NCI-H1436 (cell line): ENCODE measurements around the gene CMIP.

Experiments
- DNase-seq: peaks from one replicate; lab custom pipeline; 2025; lab: John Stamatoyannopoulos, UW

Gene CMIP

DNA sequence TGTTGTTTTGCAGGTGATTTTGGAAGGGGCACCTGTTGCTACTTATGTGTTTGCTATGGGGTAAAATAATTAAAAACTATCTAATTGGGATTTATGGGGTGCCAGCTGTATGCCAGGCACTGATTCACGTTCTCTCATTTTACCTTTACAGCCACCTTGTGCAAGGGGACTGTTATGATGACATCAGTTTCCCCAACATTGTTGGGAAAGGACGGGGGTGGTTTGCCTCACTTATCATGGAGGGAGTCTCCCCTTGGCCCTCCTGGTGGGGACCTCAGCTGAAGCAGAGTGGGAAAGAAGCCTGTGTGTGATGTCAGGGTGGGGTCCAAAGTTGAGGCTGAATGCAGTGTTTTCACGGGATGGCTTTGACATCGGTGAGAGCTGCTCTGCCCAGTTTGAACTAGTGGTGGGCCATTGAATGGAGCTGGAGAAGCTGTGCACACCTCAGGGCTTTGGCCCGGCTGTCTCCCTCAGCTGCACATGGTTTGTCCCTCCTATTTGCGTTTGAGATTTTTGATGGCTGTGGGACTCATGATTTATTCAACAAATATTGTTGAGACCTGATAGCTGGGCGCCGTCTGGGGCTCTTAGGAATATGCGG lies 36.1 kb downstream of the CMIP start:
- no peak for DNase-seq

DNA sequence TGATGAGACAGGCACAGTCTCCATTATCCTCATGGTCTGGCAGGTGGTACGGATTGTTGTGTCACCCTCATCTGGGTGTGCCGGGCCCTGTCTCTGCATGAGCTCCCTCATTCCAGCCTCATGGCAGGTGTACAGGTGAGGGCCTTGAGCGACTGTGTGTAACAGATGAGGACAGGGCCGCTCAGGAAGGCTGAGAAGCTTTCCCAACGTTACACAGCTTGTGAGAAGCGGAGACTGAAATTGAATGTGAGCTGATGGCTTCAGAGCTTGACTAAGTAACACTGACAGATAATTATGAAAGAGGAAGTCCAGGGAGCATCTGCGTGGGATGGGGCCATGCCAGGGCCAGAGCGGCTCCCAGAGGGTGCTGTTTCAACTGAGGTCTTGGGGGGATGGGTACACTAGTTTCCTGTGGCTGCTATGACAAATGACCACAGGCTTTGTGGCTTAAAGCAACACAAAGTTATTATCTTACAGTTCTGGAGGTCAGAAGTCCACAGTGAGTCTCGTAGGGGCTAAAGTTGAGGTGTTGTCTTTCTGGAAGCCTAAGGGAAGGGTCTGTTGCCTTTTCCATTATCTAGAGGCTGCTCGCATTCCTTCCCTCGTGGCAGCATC lies 36.7 kb downstream of the CMIP start:
- DNase-seq = no peak

- no peak for DNase-seq
These were observed 37.9 kb downstream of the CMIP start for GRCh38 chr16:81482329-81483063.

DNA sequence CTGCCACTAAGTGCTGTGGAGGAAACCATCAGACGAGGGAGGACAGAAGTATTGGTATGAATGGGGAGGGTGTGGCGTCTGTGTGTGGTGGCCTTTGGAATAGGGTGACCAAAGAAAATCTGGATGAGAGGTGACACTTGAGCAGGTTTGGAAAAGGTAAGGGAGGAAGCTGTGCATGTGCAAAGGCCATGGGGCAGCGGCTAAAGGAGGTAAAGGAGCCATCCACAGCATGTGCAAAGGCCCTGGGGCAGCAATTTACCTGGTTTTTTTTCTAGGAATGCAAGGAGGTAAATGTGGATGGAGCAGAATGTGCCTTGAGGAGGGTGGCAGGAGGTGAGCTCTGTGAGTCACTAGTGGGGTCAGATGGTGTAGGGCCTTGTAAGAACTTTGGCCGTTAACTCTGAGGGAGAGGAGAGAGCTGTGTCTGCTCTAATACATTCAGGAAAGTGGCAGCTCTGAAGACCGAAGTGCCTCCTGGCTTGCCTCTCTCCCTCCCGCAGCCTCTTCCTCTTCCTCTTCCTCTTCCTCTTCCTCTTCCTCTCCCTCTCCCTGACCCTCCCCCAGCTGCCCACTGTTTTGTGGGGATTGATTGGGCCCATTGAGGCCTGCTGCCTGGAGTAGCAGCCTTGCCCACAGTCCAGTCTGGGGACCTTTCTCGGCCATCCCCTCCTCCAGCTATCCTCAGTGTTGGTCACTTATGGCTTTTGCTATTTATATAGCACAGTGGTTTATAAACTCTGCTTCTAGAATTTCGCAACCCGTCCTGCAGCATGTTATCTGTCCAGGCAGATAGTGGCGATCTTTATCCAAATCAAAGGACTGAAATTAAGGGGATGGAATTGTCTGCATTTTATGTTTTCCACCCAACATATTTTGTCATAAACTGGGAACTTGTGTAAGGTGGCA lies 38.7 kb downstream of the CMIP start:
- no peak for DNase-seq

- no peak for DNase-seq
These were observed 39.5 kb downstream of the CMIP start for GRCh38 chr16:81483970-81484595.

DNA sequence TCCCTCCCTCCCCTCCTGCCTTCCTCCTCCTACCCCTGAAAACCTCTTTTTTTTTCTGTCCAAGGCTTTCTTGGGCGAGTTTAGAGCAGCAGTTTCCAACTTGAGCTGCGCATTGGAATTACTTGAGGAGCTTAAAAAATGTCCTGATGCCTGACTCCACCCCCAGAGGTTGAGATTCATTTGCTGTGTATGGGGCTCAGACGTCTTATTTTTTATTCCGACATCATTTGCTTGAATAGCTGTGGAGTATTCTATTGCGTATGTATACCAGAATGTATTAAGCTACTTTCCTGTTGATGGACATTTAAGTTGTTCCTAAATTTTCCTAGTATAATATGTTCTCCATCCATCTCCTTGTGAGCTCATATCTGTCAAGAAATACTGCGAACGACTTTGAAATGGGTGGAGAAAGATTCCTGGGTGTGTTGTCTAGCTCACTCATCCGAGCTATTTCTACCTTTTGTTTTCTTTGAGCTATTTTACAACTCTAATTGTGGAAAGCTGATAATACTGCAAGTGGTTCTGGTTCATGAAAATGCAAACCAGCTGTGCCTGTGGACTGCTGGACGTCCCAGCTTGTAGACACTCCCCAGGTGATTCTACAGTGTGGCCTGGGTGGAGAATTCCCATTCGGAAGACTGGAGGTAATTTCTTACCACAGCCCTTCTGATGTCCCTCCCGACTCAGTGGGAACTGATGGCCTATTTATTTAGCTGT lies 40.5 kb downstream of the CMIP start:
- DNase-seq = no peak

DNA sequence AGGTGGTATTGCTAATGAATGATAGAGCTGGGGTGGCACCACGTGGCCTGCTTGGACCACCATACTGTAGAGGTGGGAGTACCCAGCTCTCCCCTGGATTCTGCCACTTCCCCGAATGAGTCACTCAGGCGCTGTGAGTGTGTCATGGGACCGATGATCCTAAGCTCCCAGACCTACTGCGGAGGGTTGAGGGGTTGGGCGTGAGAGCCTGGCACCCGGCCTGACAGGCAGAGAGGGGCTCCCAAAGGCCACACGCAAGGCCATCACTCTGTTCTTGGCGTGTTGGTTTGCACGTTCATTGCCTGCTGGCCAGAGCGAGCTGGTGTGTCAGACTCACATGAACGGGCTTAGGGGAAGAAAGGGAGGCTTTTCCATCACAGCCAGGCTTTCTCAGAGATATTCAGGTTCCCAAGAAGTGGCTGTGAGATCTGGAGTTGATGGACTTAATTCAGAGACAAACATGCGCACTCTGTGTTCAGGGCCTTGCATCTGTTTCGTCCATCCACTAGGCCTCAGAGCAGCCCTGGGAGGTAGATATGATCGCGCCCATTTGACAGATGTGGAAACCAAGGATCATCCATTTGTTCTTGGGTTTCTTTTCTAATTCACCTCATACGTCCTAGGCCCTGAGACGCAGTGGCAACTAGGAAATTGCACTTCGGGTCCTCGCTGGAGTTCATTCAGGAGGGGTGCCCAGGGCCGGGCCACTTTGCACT lies 41.4 kb downstream of the CMIP start:
- no peak for DNase-seq

DNA sequence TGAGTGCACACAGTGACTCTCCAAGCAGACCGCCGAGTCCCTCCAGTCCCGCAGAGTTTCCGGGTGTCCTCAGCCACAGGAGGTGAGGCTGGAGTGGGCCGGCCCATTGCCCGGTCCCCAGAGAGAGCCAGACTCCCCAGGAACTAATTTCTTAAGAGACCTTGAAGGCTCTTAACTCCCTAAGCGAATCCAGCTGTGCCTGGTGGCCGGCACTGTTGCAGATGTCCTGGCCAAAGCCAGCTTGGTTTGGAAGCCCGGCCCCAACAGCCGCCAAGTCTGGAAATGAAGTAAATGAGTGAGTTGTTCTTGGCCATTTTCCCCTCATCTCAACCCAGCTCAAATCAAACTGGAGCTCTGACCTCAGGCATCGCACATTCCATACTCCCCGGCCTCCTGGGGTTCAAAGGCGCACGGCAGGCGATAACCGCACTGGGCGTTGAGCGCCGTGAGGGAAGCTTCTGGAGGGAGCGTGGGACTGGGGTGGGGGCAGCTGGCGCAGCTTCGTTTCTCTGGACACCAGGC lies 42.0 kb downstream of the CMIP start:
- no peak for DNase-seq

GRCh38 chr16:81487301-81487720 lies 42.7 kb downstream of the CMIP start:
- DNase-seq = no peak

DNA sequence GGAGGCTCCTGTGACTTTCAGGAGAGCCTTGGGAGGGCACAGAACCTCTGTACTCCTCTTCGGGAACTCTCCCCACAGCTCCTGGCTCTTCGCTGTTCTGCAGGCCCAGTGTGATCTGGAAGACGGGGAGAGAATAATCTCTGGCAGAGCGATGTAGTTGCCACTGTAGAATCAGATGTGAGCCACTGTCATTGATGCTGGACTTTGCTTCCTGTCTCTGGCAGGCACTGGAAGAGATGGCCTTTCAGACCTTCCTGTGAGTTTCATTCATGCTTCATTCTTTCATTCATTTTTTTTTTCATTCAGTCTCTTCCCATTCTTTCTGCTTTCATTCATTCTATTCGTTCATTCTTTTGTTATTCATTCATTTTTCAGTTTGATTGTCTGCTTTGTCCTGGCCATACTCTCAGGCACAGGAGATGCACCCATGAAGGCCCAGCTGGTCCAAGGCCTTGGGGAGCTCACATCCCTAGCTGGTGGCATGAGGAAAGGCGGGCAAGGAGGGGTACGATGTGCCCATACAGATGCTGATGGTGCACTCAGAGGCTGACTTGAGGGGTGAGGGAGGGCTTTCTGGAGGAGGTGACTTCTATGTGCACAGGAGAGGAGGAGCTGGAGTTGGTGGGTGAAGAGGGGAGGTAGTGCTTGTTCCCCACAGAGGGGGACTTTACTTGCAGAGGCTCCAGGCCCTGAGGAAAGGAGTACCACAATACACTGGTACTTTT lies 44.2 kb downstream of the CMIP start:
- no peak for DNase-seq

- DNase-seq = no peak
These were observed 45.1 kb downstream of the CMIP start for GRCh38 chr16:81489547-81490267.

GRCh38 chr16:81491541-81492188 lies 47.1 kb downstream of the CMIP start:
- no peak for DNase-seq

DNA sequence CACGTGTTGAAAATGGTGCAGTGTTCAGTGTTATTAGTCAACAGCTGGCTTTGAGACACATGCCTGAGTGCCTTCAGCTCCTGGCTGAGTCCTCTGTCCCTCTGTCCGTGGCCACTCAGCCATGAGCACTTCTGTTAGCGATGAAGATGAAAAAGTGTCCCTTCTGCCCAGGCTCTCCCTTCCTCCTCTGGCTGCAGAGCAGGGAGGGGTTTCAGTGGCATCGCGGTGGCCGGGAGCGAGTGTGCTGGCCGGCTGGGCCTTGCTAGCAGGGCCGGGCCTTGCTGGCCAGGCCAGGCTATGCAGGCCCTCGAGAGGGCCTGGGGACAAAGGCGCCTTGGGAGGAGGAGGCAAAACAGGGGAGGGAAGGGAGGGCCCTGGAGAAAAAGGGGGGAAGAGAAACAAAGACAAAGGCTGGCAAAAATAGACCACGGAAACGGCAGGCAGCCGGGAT lies 47.7 kb downstream of the CMIP start:
- no peak for DNase-seq

DNA sequence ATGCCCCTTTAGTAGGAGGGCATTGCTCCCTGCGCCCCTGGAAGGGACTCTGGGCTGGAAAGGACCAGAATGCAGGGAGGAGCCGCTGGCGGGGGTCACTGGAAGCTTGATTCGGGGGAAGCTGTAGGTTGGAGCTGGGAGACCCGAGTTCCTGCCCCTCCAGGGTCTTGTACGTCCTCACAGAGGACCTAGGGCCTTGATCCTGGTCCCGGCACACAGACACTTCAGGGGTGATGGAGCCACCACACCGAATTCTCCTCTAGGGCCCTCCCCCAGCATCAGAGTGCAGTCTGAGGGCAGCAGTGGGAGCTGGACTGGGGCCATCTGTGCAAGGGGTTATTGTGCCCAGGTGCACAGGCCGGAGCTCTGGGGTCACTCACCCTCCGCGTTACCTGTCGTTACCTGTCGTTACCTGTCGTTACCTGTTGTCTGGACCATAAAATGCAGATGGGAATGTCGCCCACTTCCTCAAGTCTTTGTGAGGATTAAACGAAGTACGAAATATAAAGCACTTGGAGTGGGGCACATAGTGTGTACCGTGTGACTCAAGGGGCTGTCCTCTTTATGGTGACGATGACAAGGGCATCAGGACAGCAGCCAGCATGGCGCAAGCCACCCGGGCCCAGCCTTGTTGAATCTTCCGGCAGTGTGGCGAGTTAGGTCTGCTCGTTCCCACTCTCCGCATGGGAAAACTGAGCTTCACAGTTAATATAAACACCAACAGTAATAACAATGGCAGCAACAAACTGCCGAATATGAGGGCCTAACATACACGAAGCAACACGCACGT lies 48.6 kb downstream of the CMIP start:
- no peak for DNase-seq

GRCh38 chr16:81493755-81494433 lies 49.3 kb downstream of the CMIP start:
- no peak for DNase-seq

DNA sequence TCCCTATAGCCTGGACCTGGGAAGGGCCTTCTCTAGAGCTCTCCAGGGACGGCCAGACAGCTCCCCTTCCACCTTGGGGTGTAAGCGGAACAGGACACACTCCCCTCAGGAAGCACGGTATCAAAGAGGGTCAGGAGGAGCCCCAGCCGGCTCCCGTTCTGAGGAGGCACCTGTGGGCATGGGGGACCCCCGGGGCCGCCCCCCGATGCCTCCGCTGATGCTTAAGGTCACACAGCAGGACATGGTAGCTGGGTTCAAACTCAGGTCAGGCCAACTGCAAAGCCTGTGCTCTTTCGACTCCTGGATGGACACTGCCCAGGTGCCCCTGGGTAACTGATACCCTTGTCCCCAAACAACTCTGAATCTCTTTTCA lies 49.8 kb downstream of the CMIP start:
- DNase-seq = no peak

DNA sequence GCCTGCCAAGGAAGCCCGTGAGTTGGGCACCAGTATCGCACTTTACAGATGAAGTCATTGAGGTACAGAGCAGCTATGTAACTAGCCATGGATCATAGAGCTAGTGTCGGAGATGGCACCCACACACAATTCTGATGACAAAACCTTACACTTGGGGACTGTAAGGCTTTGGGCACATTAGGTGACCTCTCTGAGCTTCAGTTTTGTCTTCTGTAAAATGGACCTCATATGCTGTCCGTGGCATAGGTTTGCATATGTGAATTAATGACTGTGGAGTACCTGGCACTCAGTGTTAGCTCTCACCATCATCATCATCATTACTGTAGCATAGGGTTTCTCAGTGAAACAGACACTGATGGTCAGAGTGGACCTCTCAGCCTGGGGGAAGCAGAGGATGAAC lies 50.3 kb downstream of the CMIP start:
- DNase-seq = no peak
